ENCODE data around the gene NCSTN. TPM values are rescaled to one million over a fixed set of nuclear protein-coding genes. Genes with fewer than 3 reads are reported as not detected.

The NCSTN gene
- total RNA-seq, 1 experiment from 2014 or later = 58.0 TPM

DNA sequence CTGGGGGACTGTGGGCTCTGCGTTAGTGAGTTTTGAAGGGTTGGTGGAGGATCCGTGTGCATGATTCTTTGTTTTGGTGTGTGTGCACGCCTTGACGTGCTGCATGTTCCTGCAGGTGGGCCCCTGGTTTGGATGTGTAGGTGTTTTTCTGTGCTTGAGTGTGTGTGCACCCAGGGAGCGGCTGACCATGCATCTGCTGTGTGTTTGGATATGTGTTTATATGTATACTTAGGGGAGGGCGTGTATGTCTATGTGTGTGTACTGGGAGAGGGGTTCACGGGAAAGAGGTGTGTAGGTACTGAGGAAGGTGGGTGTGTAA lies 58.3 kb downstream of the NCSTN start:
- peak overlapping the region; percentile 96 for H3K4me3 ChIP-seq (ENCODE audit: low read depth, low read length, poor library complexity, severe bottlenecking)
- no peaks in the 10 kb centered on the region for H3K36me3 ChIP-seq (ENCODE audit: insufficient read depth, low read length, poor library complexity, severe bottlenecking)
- ChIA-PET POLR2A (ENCODE audit: low non-redundant PET) (no interaction called here), CTCF (no interaction called here)
- H3K27me3 ChIP-seq (replicated peaks; ENCODE audit: insufficient read depth, low read depth, low read length, poor library complexity) = no peaks in the 10 kb centered on the region
- peak overlapping the region; percentile 90 for H3K27ac ChIP-seq (ENCODE audit: low read depth, low read length, poor library complexity, severe bottlenecking)
- intact Hi-C loops (cut with micrococcal nuclease; ENCODE audit: unreplicated experiment) = no loop called here
- no TSS peak for BruUV-seq (replicated peaks)
- peaks cover 15% of the 10 kb centered on the region for H3K4me1 ChIP-seq (ENCODE audit: insufficient read depth, low read length, poor library complexity, severe bottlenecking)
- no peak for DNase-seq (ENCODE audit: low spot score)
- TF ChIP-seq EZH2 (IDR thresholded peaks at IDR 0.05; ENCODE audit: borderline replicate concordance, low read depth, low read length, poor library complexity, severe bottlenecking) (no peak), CTCF (conservative IDR thresholded peaks at IDR 0.05; ENCODE audit: low read depth, low read length) (no peak)
- no peaks in the 10 kb centered on the region for H3K9me3 ChIP-seq (ENCODE audit: low read depth, low read length, poor library complexity, severe bottlenecking)

- ChIA-PET CTCF (no interaction called here), POLR2A (ENCODE audit: low non-redundant PET) (no interaction called here)
- Histone ChIP-seq H3K9me3 (ENCODE audit: low read depth, low read length, poor library complexity, severe bottlenecking) (no peaks in the 10 kb centered on the region), H3K27me3 (replicated peaks; ENCODE audit: insufficient read depth, low read depth, low read length, poor library complexity) (no peaks in the 10 kb centered on the region), H3K27ac (ENCODE audit: low read depth, low read length, poor library complexity, severe bottlenecking) (no peak overlapping the region), H3K4me3 (ENCODE audit: low read depth, low read length, poor library complexity, severe bottlenecking) (no peak overlapping the region), H3K36me3 (ENCODE audit: insufficient read depth, low read length, poor library complexity, severe bottlenecking) (no peaks in the 10 kb centered on the region), H3K4me1 (ENCODE audit: insufficient read depth, low read length, poor library complexity, severe bottlenecking) (peaks cover 15% of the 10 kb centered on the region)
- no peak for TF ChIP-seq CTCF (conservative IDR thresholded peaks at IDR 0.05; ENCODE audit: low read depth, low read length)
- no peak for TF ChIP-seq EZH2 (IDR thresholded peaks at IDR 0.05; ENCODE audit: borderline replicate concordance, low read depth, low read length, poor library complexity, severe bottlenecking)
- TSS peak; percentile 46 for BruUV-seq (replicated peaks)
- no peak for DNase-seq (ENCODE audit: low spot score)
- intact Hi-C loops (cut with micrococcal nuclease; ENCODE audit: unreplicated experiment) = no loop called here
Observed at GRCh38 chr1:160402001-160402795, 59.0 kb downstream of the NCSTN start.

DNA sequence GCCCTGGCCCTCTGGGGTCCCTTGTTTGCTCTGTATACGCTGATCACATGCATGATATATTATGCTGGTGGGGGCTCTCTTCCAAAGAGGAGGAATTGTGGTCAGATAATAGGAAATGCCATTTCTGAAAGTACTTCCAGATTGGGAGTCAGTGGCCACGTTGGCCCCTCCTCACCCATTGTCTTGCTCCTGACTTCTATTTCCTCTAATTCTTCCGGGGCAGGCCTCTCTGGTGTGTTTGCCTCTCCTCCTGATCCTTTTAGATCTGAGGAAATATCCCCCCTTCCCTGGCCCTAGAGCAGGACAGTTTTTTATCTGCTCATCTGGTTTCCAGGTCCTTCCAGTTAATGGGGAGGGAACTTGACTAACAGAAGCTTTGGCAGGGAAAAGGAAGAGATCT lies 60.1 kb downstream of the NCSTN start:
- intact Hi-C loops (cut with micrococcal nuclease; ENCODE audit: unreplicated experiment) = no loop called here
- no TSS peak for BruUV-seq (replicated peaks)
- ChIA-PET CTCF (no interaction called here), POLR2A (ENCODE audit: low non-redundant PET) (no interaction called here)
- Histone ChIP-seq H3K27me3 (replicated peaks; ENCODE audit: insufficient read depth, low read depth, low read length, poor library complexity) (no peaks in the 10 kb centered on the region), H3K27ac (ENCODE audit: low read depth, low read length, poor library complexity, severe bottlenecking) (no peak overlapping the region), H3K4me1 (ENCODE audit: insufficient read depth, low read length, poor library complexity, severe bottlenecking) (peaks cover 15% of the 10 kb centered on the region), H3K9me3 (ENCODE audit: low read depth, low read length, poor library complexity, severe bottlenecking) (no peaks in the 10 kb centered on the region), H3K4me3 (ENCODE audit: low read depth, low read length, poor library complexity, severe bottlenecking) (no peak overlapping the region), H3K36me3 (ENCODE audit: insufficient read depth, low read length, poor library complexity, severe bottlenecking) (no peaks in the 10 kb centered on the region)
- TF ChIP-seq EZH2 (IDR thresholded peaks at IDR 0.05; ENCODE audit: borderline replicate concordance, low read depth, low read length, poor library complexity, severe bottlenecking) = no peak
- TF ChIP-seq CTCF (conservative IDR thresholded peaks at IDR 0.05; ENCODE audit: low read depth, low read length) = no peak
- DNase-seq (ENCODE audit: low spot score) = no peak
